Right ventricle myocardium inferior (tissue), 1 donor: ENCODE data around the gene CDH13. TPM values are rescaled to one million over a fixed set of nuclear protein-coding genes. Genes with fewer than 3 reads are reported as not detected.

Experiments
- ATAC-seq: fragments of 200-7000 bp; cut with Tn5 transposase; one replicate; pipeline ENCODE4 v1.9.1; 2020; ENCODE audit warnings: mild to moderate bottlenecking, moderate library complexity
- DNase-seq: peaks from one replicate; pipeline ENCODE4 v3.0.0; 2021; ENCODE audit errors: missing footprints
- intact Hi-C: fragments of 100-400 bp; cut with DNase I; formaldehyde crosslinking; loops from one replicate; pipeline ENCODE4 v1.11.0; 2022
- total RNA-seq: library from RNA; stranded (reverse); fragmentation: NEBNext Ultra II Directional; extraction: Animal tissue kit (Norgen Biotek cat#: 25700); gene quantifications from one replicate; pipeline ENCODE4 v1.2.1, GENCODE V29; 2021
- donor health status: DM: no; HTN: yes; CAD: no; lungs with severe emphysema.

The CDH13 gene
- total RNA-seq, 1 donor from 2014 or later: 173 TPM

GRCh38 chr16:83532634-83533033 lies 905.9 kb downstream of the CDH13 start:
- no peak for ATAC-seq
- intact Hi-C loops: no loop called here
- no peak for DNase-seq

GRCh38 chr16:83533193-83533592 lies 906.4 kb downstream of the CDH13 start:
- ATAC-seq: no peak
- intact Hi-C loops: no loop called here
- DNase-seq: no peak

GRCh38 chr16:83538707-83539106 lies 911.9 kb downstream of the CDH13 start:
- no peak for ATAC-seq
- DNase-seq: no peak
- intact Hi-C loops: no loop called here

- ATAC-seq (no peak), DNase-seq (no peak)
- intact Hi-C loops: no loop called here
Measured at GRCh38 chr16:83539736-83540490, 913.1 kb downstream of the CDH13 start.

- DNase-seq: no peak
- ATAC-seq: no peak
- intact Hi-C loops: no loop called here
Measured at GRCh38 chr16:83541231-83541630, 914.5 kb downstream of the CDH13 start.

- no peak for ATAC-seq
- DNase-seq: no peak
- intact Hi-C loops: no loop called here
Measured at GRCh38 chr16:83542491-83542890, 915.7 kb downstream of the CDH13 start.

- ATAC-seq (no peak), DNase-seq (no peak)
- intact Hi-C loops: no loop called here
Measured at GRCh38 chr16:83549316-83550182, 922.8 kb downstream of the CDH13 start.

GRCh38 chr16:83550183-83550569 lies 923.4 kb downstream of the CDH13 start:
- ATAC-seq (no peak), DNase-seq (no peak)
- intact Hi-C loops: no loop called here

- no peak for ATAC-seq
- intact Hi-C loops: no loop called here
- no peak for DNase-seq
Measured at GRCh38 chr16:83552228-83552627, 925.5 kb downstream of the CDH13 start.

GRCh38 chr16:83552930-83553329 lies 926.2 kb downstream of the CDH13 start:
- intact Hi-C loops: no loop called here
- ATAC-seq (no peak), DNase-seq (no peak)

GRCh38 chr16:83554096-83554495 lies 927.3 kb downstream of the CDH13 start:
- intact Hi-C loops: no loop called here
- no peak for ATAC-seq
- no peak for DNase-seq

GRCh38 chr16:83554540-83554939 lies 927.8 kb downstream of the CDH13 start:
- ATAC-seq (no peak), DNase-seq (no peak)
- intact Hi-C loops: no loop called here

- ATAC-seq (no peak), DNase-seq (no peak)
- intact Hi-C loops: no loop called here
Measured at GRCh38 chr16:83561876-83562275, 935.1 kb downstream of the CDH13 start.

- ATAC-seq: no peak
- intact Hi-C loops: no loop called here
- DNase-seq: no peak
Measured at GRCh38 chr16:83568345-83568744, 941.6 kb downstream of the CDH13 start.

GRCh38 chr16:83574388-83574787 lies 947.6 kb downstream of the CDH13 start:
- ATAC-seq (no peak), DNase-seq (no peak)
- intact Hi-C loops: no loop called here

- ATAC-seq: no peak
- intact Hi-C loops: no loop called here
- no peak for DNase-seq
Measured at GRCh38 chr16:83577078-83577745, 950.4 kb downstream of the CDH13 start.

- no peak for ATAC-seq
- intact Hi-C loops: no loop called here
- DNase-seq: no peak
Measured at GRCh38 chr16:83578171-83578570, 951.4 kb downstream of the CDH13 start.

GRCh38 chr16:83579027-83579426 lies 952.3 kb downstream of the CDH13 start:
- DNase-seq: no peak
- ATAC-seq: no peak
- intact Hi-C loops: no loop called here

GRCh38 chr16:83579436-83579835 lies 952.7 kb downstream of the CDH13 start:
- DNase-seq (no peak), ATAC-seq (no peak)
- intact Hi-C loops: no loop called here

- no peak for DNase-seq
- ATAC-seq: no peak
- intact Hi-C loops: no loop called here
Measured at GRCh38 chr16:83581082-83581481, 954.3 kb downstream of the CDH13 start.
